Measurements from ENCODE around the gene PHIP. TPM values are rescaled to one million over a fixed set of nuclear protein-coding genes. Genes with fewer than 3 reads are reported as not detected.

The PHIP gene
- total RNA-seq, 6 experiments from 2014 or later = 15.7 to 18.7 (median 17.6) TPM

DNA sequence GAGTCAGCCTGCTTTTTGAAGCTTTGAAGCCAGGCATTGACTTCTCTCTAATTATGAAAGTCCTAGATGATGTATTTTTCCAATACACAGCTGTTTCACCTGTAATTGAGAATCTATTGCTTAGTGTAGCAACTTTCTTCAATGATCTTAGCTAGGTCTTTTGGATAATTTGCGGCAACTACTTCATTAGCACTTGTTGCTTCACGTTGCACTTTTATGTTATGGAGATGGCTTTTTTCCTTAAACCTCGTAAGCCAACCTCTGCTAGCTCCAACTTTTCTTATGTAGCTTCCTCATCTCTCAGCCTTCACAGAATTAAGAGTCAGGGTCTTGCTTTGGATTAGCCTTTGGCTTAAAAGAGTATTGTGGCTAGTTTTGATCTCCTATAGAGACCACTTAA, 44.8 kb downstream of the PHIP start:
- Mint-ChIP-seq H3K27ac (no peak overlapping the region), H3K9me3 (no peaks in the 10 kb centered on the region), H3K27me3 (ENCODE audit: insufficient read depth) (no peaks in the 10 kb centered on the region), H3K4me3 (no peak overlapping the region), H3K4me1 (ENCODE audit: low read depth) (peaks cover 48% of the 10 kb centered on the region), H3K36me3 (ENCODE audit: low read depth) (peaks cover 57% of the 10 kb centered on the region)
- DNase-seq = no peak
- TF ChIP-seq, protein P1, sequence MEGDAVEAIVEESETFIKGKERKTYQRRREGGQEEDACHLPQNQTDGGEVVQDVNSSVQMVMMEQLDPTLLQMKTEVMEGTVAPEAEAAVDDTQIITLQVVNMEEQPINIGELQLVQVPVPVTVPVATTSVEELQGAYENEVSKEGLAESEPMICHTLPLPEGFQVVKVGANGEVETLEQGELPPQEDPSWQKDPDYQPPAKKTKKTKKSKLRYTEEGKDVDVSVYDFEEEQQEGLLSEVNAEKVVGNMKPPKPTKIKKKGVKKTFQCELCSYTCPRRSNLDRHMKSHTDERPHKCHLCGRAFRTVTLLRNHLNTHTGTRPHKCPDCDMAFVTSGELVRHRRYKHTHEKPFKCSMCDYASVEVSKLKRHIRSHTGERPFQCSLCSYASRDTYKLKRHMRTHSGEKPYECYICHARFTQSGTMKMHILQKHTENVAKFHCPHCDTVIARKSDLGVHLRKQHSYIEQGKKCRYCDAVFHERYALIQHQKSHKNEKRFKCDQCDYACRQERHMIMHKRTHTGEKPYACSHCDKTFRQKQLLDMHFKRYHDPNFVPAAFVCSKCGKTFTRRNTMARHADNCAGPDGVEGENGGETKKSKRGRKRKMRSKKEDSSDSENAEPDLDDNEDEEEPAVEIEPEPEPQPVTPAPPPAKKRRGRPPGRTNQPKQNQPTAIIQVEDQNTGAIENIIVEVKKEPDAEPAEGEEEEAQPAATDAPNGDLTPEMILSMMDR (IDR thresholded peaks at IDR 0.05) = no peak

DNA sequence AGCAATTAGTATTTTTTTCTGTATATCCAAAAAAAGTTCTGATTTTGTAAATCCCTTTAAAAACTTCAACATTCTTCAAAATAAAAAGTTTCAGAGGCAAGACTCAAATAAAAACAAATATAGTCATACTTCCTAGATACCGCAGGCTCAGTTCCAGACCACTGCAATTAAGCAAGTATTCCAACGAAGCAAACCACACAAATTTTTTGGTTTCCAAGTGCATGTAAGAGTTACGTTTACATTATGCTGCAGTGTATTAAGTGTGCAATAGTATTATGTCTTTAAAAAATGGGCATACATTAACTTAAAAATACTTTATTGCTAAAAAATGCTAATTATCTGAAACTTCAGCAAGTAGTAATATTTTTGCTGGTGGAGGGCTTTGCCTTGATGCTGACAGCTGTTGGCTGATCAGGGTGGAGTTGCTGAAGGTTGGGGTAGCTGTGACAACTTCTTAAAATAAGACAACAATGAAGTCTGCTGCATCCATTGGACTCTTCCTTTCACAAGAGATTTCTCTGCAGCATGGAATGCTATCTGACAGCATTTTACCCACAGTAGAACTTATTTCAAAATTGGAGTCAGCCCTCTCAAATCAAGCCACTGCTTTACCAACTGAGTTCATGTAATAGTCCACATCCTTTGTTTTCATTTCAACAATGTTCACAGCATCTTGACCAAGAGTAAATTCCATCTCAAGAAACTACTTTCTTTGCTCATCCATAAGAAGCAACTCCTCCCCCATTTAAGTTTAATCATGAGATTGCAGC, 46.0 kb downstream of the PHIP start:
- peaks cover 52% of the 10 kb centered on the region for H3K4me1 Mint-ChIP-seq (ENCODE audit: low read depth)
- H3K4me3 Mint-ChIP-seq = no peak overlapping the region
- TF ChIP-seq, protein P1 (IDR thresholded peaks at IDR 0.05) = no peak
- no peaks in the 10 kb centered on the region for H3K9me3 Mint-ChIP-seq
- peaks cover 44% of the 10 kb centered on the region for H3K36me3 Mint-ChIP-seq (ENCODE audit: low read depth)
- DNase-seq = no peak
- no peaks in the 10 kb centered on the region for H3K27me3 Mint-ChIP-seq (ENCODE audit: insufficient read depth)
- no peak overlapping the region; the same call in 1 of the 2 replicates for H3K27ac Mint-ChIP-seq

DNA sequence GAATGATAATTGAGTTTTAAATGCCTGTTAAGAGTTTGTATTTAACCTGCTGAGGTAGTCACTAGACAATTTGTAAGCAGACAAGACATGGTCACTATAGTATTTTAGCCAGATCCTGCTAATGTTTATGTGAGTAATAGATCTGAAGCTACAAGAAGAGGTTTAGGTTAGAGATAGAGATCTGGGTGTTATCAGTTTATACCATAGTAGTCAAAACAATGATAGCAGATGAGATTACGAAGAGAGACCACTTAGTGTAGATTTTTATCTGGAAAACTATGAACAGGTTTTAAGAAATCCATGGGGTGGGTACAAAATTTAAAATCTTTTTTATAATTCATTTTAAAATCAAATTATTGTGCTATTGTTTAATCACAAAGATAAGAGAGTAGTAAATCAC, 47.5 kb downstream of the PHIP start:
- no peak for DNase-seq
- Mint-ChIP-seq H3K4me3 (no peak overlapping the region), H3K27me3 (ENCODE audit: insufficient read depth) (no peaks in the 10 kb centered on the region), H3K4me1 (ENCODE audit: low read depth) (peaks cover 52% of the 10 kb centered on the region), H3K27ac (no peak overlapping the region), H3K9me3 (no peaks in the 10 kb centered on the region), H3K36me3 (ENCODE audit: low read depth) (peaks cover 34% of the 10 kb centered on the region)
- TF ChIP-seq, protein P1 (IDR thresholded peaks at IDR 0.05) = no peak

DNA sequence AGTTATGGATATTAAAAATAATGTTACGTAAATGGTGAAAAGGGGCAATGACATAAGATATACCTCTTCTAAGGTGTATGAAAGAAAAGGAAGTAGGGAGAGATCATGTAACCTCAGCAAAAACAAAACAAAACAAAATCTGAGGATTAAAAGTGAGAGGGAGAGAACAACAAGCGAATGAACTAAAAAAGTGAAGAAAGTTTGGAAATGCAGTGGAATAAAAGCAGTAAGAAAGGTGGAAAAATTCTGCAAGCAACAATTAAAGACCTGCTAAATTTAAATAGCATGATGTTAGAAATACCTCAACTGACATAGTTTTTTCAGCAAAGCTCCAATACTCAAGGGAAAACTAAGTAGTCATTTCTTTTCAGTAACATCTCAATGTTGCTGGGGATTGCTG, 48.0 kb downstream of the PHIP start:
- TF ChIP-seq, protein P1 (IDR thresholded peaks at IDR 0.05) = no peak
- no peak overlapping the region for H3K27ac Mint-ChIP-seq

DNA sequence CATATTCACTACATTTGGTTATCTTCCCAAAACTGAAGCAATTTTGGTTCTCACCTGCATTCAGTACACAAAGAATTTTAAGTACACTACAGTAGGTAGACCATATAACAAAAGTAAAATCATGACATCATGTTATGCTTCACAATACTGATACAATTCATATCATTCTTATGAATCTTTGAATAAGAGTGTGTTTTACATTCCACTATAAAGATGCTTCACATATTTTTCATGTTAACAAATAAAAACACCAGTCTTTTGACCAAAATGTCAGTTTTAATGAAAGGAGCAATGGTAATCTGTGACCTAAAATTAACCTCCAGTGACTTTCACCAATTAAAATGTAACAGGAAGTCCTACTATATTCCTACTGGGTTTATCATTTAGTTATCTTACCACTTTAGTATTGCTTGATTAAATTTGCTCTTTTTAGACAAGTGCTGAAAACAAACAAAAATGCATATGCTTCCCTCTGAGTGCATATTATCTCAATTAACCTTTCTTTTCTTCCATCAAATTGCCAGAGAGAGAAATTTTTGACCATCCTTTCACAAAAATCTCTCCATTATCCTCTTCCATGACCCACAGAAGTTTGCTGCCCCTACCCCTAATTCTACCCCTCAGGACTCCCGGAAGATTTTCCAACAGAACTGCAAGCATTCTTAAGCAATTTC, 49.3 kb downstream of the PHIP start:
- TF ChIP-seq, protein P1 (IDR thresholded peaks at IDR 0.05) = no peak
- Mint-ChIP-seq H3K27ac (no peak overlapping the region), H3K36me3 (ENCODE audit: low read depth) (peaks cover 26% of the 10 kb centered on the region), H3K9me3 (no peaks in the 10 kb centered on the region), H3K4me1 (ENCODE audit: low read depth) (peaks cover 46% of the 10 kb centered on the region), H3K4me3 (peak overlapping the region; percentile 6; the same call in 1 of the 2 replicates), H3K27me3 (ENCODE audit: insufficient read depth) (no peaks in the 10 kb centered on the region)
- peak; percentile 37 for DNase-seq

More for the DNA sequence above, 48.0 kb downstream of the PHIP start:
- Mint-ChIP-seq H3K4me3 (no peak overlapping the region), H3K4me1 (ENCODE audit: low read depth) (peaks cover 49% of the 10 kb centered on the region), H3K27me3 (ENCODE audit: insufficient read depth) (no peaks in the 10 kb centered on the region), H3K9me3 (no peaks in the 10 kb centered on the region), H3K36me3 (ENCODE audit: low read depth) (peaks cover 32% of the 10 kb centered on the region)
- DNase-seq = no peak

All from HFFc6 (cell line).